ENCODE measurements around the gene TP53BP1.
"Not testable (repeated sequence)": the region's sequence is repeated elsewhere in the genome, so short reads cannot be mapped to it uniquely, and the experiment has no call there.

Gene TP53BP1

GRCh38 chr15:43492673-43493601 lies at the start of gene TP53BP1:
TP53BP1 (minus strand) TSS chr15:43493156; CDS start chr15:43493043, 113 bp downstream.
- no peak within 1 kb of the TSS for H3K27ac ChIP-seq (ENCODE audit: low read depth, low read length)
- H3K4me1 ChIP-seq (ENCODE audit: control insufficient read depth, low read length): peaks cover 15% of the 10 kb centered on the region
- H3K27me3 ChIP-seq (ENCODE audit: control insufficient read depth, low read length): no peaks in the 10 kb centered on the region
- peak within 1 kb of the TSS; percentile 92 for H3K4me2 ChIP-seq (ENCODE audit: low read length)
- no peaks in the 10 kb centered on the region for H3F3A ChIP-seq (ENCODE audit: control insufficient read depth, insufficient read depth)
- H3K36me3 ChIP-seq (ENCODE audit: control insufficient read depth, low read length): peaks cover 28% of the 10 kb centered on the region
- H3K79me2 ChIP-seq (ENCODE audit: control insufficient read depth, low read length): peaks cover 8% of the 10 kb centered on the region
- no peaks in the 10 kb centered on the region for H4K20me1 ChIP-seq (ENCODE audit: control insufficient read depth, insufficient read depth, low read depth, low read length)
- no peaks in the 10 kb centered on the region for H3K9me2 ChIP-seq (replicated peaks; ENCODE audit: control insufficient read depth, low read length)
- no peaks in the 10 kb centered on the region for H3K9me3 ChIP-seq (ENCODE audit: control insufficient read depth, insufficient read depth, low read length)
- peak within 1 kb of the TSS; percentile 94 for H3K4me3 ChIP-seq (ENCODE audit: low read length)
- no peak for TF ChIP-seq EZH2phosphoT487 (IDR thresholded peaks at IDR 0.05; ENCODE audit: borderline replicate concordance, low read length)
- no peak for TF ChIP-seq CTCF (IDR thresholded peaks at IDR 0.05; ENCODE audit: low read depth, low read length, poor library complexity, severe bottlenecking)

- Histone ChIP-seq H3K9me2 (replicated peaks; ENCODE audit: control insufficient read depth, low read length) (no peaks in the 10 kb centered on the region), H4K20me1 (ENCODE audit: control insufficient read depth, insufficient read depth, low read depth, low read length) (no peaks in the 10 kb centered on the region), H3K4me2 (ENCODE audit: low read length) (no peak overlapping the region), H3K36me3 (ENCODE audit: control insufficient read depth, low read length) (no peaks in the 10 kb centered on the region), H3K9me3 (ENCODE audit: control insufficient read depth, insufficient read depth, low read length) (no peaks in the 10 kb centered on the region), H3K4me1 (ENCODE audit: control insufficient read depth, low read length) (no peaks in the 10 kb centered on the region), H3K79me2 (ENCODE audit: control insufficient read depth, low read length) (no peaks in the 10 kb centered on the region), H3K27me3 (ENCODE audit: control insufficient read depth, low read length) (no peaks in the 10 kb centered on the region), H3K27ac (ENCODE audit: low read depth, low read length) (no peak overlapping the region), H3K4me3 (ENCODE audit: low read length) (no peak overlapping the region), H3F3A (ENCODE audit: control insufficient read depth, insufficient read depth) (no peaks in the 10 kb centered on the region)
- TF ChIP-seq EZH2phosphoT487 (IDR thresholded peaks at IDR 0.05; ENCODE audit: borderline replicate concordance, low read length): no peak
Observed at GRCh38 chr15:43541785-43542184, 48.8 kb upstream of the TP53BP1 start.

GRCh38 chr15:43538091-43538490 lies 45.1 kb upstream of the TP53BP1 start:
- Histone ChIP-seq H4K20me1 (ENCODE audit: control insufficient read depth, insufficient read depth, low read depth, low read length) (no peaks in the 10 kb centered on the region), H3K79me2 (ENCODE audit: control insufficient read depth, low read length) (no peaks in the 10 kb centered on the region), H3K4me3 (ENCODE audit: low read length) (no peak overlapping the region), H3K9me2 (replicated peaks; ENCODE audit: control insufficient read depth, low read length) (no peaks in the 10 kb centered on the region), H3K9me3 (ENCODE audit: control insufficient read depth, insufficient read depth, low read length) (no peaks in the 10 kb centered on the region), H3K27me3 (ENCODE audit: control insufficient read depth, low read length) (no peaks in the 10 kb centered on the region), H3K4me2 (ENCODE audit: low read length) (no peak overlapping the region), H3K27ac (ENCODE audit: low read depth, low read length) (no peak overlapping the region), H3K4me1 (ENCODE audit: control insufficient read depth, low read length) (no peaks in the 10 kb centered on the region), H3K36me3 (ENCODE audit: control insufficient read depth, low read length) (peaks cover 8% of the 10 kb centered on the region), H3F3A (ENCODE audit: control insufficient read depth, insufficient read depth) (no peaks in the 10 kb centered on the region)
- TF ChIP-seq EZH2phosphoT487 (IDR thresholded peaks at IDR 0.05; ENCODE audit: borderline replicate concordance, low read length): no peak
- TF ChIP-seq CTCF (IDR thresholded peaks at IDR 0.05; ENCODE audit: low read depth, low read length, poor library complexity, severe bottlenecking): no peak

GRCh38 chr15:43534897-43535296 lies 41.9 kb upstream of the TP53BP1 start:
- no peak overlapping the region for H3K4me2 ChIP-seq (ENCODE audit: low read length)
- no peak for TF ChIP-seq EZH2phosphoT487 (IDR thresholded peaks at IDR 0.05; ENCODE audit: borderline replicate concordance, low read length)
- no peak for TF ChIP-seq CTCF (IDR thresholded peaks at IDR 0.05; ENCODE audit: low read depth, low read length, poor library complexity, severe bottlenecking)
- no peaks in the 10 kb centered on the region for H3K27me3 ChIP-seq (ENCODE audit: control insufficient read depth, low read length)
- H3K9me2 ChIP-seq (replicated peaks; ENCODE audit: control insufficient read depth, low read length): no peaks in the 10 kb centered on the region
- H3K9me3 ChIP-seq (ENCODE audit: control insufficient read depth, insufficient read depth, low read length): no peaks in the 10 kb centered on the region
- H3K27ac ChIP-seq (ENCODE audit: low read depth, low read length): no peak overlapping the region
- H4K20me1 ChIP-seq (ENCODE audit: control insufficient read depth, insufficient read depth, low read depth, low read length): no peaks in the 10 kb centered on the region
- H3K4me1 ChIP-seq (ENCODE audit: control insufficient read depth, low read length): no peaks in the 10 kb centered on the region
- no peaks in the 10 kb centered on the region for H3F3A ChIP-seq (ENCODE audit: control insufficient read depth, insufficient read depth)
- no peaks in the 10 kb centered on the region for H3K79me2 ChIP-seq (ENCODE audit: control insufficient read depth, low read length)
- no peak overlapping the region for H3K4me3 ChIP-seq (ENCODE audit: low read length)
- peaks cover 8% of the 10 kb centered on the region for H3K36me3 ChIP-seq (ENCODE audit: control insufficient read depth, low read length)

- H3K36me3 ChIP-seq (ENCODE audit: control insufficient read depth, low read length); H4K20me1 ChIP-seq (ENCODE audit: control insufficient read depth, insufficient read depth, low read depth, low read length); H3K9me3 ChIP-seq (ENCODE audit: control insufficient read depth, insufficient read depth, low read length); H3F3A ChIP-seq (ENCODE audit: control insufficient read depth, insufficient read depth); H3K4me1 ChIP-seq (ENCODE audit: control insufficient read depth, low read length); H3K79me2 ChIP-seq (ENCODE audit: control insufficient read depth, low read length); H3K9me2 ChIP-seq (replicated peaks; ENCODE audit: control insufficient read depth, low read length); H3K4me3 ChIP-seq (ENCODE audit: low read length); H3K27ac ChIP-seq (ENCODE audit: low read depth, low read length); H3K27me3 ChIP-seq (ENCODE audit: control insufficient read depth, low read length); H3K4me2 ChIP-seq (ENCODE audit: low read length): not testable (repeated sequence)
Observed at GRCh38 chr15:43532826-43533225, 39.9 kb upstream of the TP53BP1 start.
